SJSA1 (cell line): Measurements from ENCODE around the gene LLGL1. TPM values are rescaled to one million over a fixed set of nuclear protein-coding genes. Genes with fewer than 3 reads are reported as not detected.

Experiments
- DNase-seq, 2 experiments: peaks; one replicate each; pipeline ENCODE4 v3.0.0-alpha.2; 2015 to 2020; ENCODE audit warnings: low spot score in 2 of 2, low read depth in 1 of 2
- H3K27ac ChIP-seq: fragments of 250-450 bp; sonication (Bioruptor Pico); 2 replicates; pipeline ENCODE4 v1.5.1; 2020; ENCODE audit warnings: mild to moderate bottlenecking, moderate library complexity
- H3K27me3 ChIP-seq: fragments of 250-450 bp; sonication (Bioruptor Pico); replicated peaks from 2 replicates; pipeline ENCODE4 v1.5.1; 2020; ENCODE audit warnings: mild to moderate bottlenecking, moderate library complexity
- H3K36me3 ChIP-seq: fragments of 250-450 bp; sonication (Bioruptor Pico); 2 replicates; pipeline ENCODE4 v1.5.1; 2020; ENCODE audit warnings: mild to moderate bottlenecking
- H3K4me1 ChIP-seq: fragments of 250-450 bp; sonication (Bioruptor Pico); replicated peaks from 2 replicates; pipeline ENCODE4 v1.6.1; 2021; ENCODE audit warnings: mild to moderate bottlenecking
- H3K4me3 ChIP-seq: fragments of 250-450 bp; sonication (Bioruptor Pico); 2 replicates; pipeline ENCODE4 v1.5.1; 2020; ENCODE audit warnings: mild to moderate bottlenecking
- H3K9me3 ChIP-seq: fragments of 250-450 bp; sonication (Bioruptor Pico); replicated peaks from 2 replicates; pipeline ENCODE4 v1.5.1; 2020; ENCODE audit warnings: mild to moderate bottlenecking
- total RNA-seq: library from RNA; depleted of rRNA; stranded (reverse); fragments of >200 nt; shearing (Covaris generic); gene quantifications from 2 replicates; pipeline ENCODE4 v1.2.3, GENCODE V29; 2014

Gene LLGL1
- total RNA-seq, 1 experiment from 2014 or later: 19.3 TPM

DNA sequence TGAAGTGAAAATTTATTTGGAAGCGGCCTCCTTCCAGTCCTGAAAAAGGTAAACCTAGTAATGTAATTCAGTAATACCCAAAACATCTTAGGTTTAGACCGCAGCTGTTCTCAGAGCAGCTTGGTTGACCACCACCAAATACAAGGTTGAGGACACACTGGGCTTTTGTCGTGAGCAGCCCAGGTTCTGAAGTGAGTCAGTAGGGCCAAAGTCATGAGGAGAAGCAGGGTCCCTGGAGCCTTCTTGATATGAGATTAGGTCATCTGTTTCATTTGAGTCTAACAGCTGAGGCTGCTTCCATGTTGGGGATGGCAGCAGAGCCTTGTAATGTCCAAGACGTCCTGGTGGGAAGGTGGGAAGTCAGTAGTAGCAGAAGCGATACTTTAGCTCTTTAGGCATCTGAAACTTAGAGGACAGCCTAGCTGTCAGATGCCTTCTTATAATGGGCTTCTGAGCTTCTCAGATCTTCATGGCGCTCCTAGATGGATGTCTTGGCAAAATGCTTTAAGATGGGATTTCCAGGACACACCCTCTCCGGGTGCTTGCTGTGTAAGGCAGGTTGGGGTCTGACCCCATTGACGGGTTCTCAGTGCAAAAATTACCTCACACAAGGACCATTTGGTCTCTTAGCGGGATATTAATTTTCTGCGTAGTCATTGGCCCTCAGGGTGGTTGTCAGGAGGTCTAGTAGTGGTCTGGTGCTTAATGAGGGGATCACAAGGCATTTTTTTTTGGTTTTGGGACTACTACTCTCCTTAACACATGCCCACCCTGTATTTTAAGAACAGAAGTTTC, 39.4 kb upstream of the LLGL1 start:
- H3K27me3 ChIP-seq: no peaks in the 10 kb centered on the region
- H3K27ac ChIP-seq: no peak overlapping the region
- DNase-seq: no peak
- peak overlapping the region; percentile 19 for H3K4me3 ChIP-seq
- no peaks in the 10 kb centered on the region for H3K9me3 ChIP-seq
- peaks cover 47% of the 10 kb centered on the region for H3K4me1 ChIP-seq
- peaks cover 68% of the 10 kb centered on the region for H3K36me3 ChIP-seq

DNA sequence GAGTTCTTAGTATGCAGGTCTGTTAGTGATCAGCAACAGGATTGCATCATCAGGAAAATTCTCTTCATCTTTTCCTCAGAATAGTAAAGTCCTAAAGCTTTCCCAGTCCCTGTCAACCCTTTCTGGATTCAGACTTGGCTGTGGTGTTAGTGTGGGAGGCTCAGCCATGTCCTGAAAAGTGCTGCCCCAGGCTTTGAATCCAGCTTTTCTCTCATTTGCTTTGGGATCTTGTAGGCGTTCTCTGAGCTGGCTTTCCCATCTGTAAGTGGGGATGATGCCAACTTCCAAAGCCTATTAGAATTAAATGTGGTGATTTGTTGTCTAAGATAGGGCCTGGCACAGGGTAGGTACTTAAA, 38.8 kb upstream of the LLGL1 start:
- Histone ChIP-seq H3K27ac (no peak overlapping the region), H3K27me3 (no peaks in the 10 kb centered on the region), H3K4me3 (no peak overlapping the region), H3K4me1 (peaks cover 47% of the 10 kb centered on the region), H3K36me3 (peaks cover 70% of the 10 kb centered on the region), H3K9me3 (no peaks in the 10 kb centered on the region)
- DNase-seq: no peak

DNA sequence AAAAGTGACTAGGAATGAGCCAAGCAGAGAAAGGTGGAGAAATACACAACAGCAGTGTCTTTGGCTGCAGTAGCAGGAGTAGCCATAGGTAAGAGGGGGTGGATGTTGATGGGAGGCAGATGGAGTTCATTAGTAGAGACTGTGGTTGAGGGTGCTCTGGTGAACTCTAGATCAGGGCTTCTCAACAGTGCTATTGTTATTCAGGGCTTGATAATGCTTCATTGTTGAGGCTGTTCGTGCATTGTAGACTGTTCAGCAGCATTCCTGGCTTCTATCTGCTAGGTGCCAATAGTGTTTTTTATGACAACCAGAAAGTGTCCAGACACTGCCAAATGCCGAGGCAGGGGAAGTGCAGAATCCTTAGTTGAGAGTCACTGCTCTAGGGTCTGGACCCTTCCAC, 38.2 kb upstream of the LLGL1 start:
- Histone ChIP-seq H3K27ac (no peak overlapping the region), H3K36me3 (peaks cover 70% of the 10 kb centered on the region), H3K27me3 (no peaks in the 10 kb centered on the region), H3K4me1 (peaks cover 44% of the 10 kb centered on the region), H3K4me3 (no peak overlapping the region), H3K9me3 (no peaks in the 10 kb centered on the region)
- DNase-seq: no peak

GRCh38 chr17:18187821-18188761, 37.3 kb upstream of the LLGL1 start:
- Histone ChIP-seq H3K27me3 (no peaks in the 10 kb centered on the region), H3K36me3 (peaks cover 73% of the 10 kb centered on the region), H3K4me1 (peaks cover 39% of the 10 kb centered on the region), H3K27ac (no peak overlapping the region), H3K9me3 (no peaks in the 10 kb centered on the region), H3K4me3 (no peak overlapping the region)
- no peak for DNase-seq

DNA sequence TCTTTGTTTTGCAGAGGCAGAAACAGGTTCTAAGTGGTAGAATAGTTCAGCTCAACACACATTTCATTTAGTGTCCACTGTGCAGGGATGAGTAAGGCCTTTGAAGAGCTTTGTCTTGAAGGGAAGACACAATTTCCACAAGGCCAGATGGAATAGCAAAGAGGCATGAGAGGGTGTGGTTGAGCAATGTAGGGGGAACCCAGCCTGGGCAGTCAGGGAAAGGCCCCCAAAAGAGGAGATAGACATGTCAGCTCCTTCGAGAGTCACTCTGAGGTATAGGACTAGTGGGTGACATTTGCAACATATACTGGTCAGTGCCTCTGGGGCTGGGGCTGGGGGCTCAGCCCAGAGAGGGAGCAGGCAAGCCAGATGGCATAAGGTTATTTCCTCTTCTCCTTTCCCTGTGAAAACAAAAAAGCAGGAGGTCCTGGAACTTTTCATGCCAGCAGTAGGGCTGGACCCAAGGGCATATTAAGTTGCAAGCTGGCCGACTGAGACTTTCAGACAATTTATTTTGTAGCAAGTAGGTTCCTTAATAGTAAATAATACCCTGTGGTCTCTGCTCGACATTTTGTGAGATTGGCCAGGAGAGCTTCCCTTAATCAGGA, 34.7 kb upstream of the LLGL1 start:
- Histone ChIP-seq H3K9me3 (no peaks in the 10 kb centered on the region), H3K36me3 (peaks cover 73% of the 10 kb centered on the region), H3K4me3 (no peak overlapping the region), H3K27ac (no peak overlapping the region), H3K4me1 (peaks cover 23% of the 10 kb centered on the region), H3K27me3 (no peaks in the 10 kb centered on the region)
- DNase-seq: no peak

DNA sequence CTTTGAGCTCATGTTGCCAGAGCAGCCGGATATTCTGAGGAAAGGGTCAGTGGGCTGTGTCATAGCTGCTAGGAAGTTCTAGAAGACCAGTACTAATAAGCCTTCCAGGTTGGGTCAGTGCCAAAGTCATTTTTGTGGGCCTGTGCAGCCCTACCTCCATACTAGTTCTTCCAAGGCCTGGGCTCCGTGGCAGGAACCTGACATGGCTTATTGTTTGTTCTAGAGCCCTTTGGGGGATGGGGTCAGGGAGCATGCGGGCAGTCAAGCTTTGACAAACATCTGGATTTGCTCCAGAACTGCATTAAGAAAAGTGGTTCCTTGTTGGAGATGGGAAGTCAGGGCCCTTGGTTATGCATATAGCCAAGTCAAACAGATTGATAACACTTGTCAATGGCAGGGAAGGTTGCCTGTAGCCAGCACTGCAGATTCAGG, 34.2 kb upstream of the LLGL1 start:
- H3K27me3 ChIP-seq: no peaks in the 10 kb centered on the region
- H3K27ac ChIP-seq: no peak overlapping the region
- peaks cover 73% of the 10 kb centered on the region for H3K36me3 ChIP-seq
- H3K4me3 ChIP-seq: no peak overlapping the region
- no peaks in the 10 kb centered on the region for H3K9me3 ChIP-seq
- no peak for DNase-seq
- H3K4me1 ChIP-seq: peaks cover 18% of the 10 kb centered on the region

DNA sequence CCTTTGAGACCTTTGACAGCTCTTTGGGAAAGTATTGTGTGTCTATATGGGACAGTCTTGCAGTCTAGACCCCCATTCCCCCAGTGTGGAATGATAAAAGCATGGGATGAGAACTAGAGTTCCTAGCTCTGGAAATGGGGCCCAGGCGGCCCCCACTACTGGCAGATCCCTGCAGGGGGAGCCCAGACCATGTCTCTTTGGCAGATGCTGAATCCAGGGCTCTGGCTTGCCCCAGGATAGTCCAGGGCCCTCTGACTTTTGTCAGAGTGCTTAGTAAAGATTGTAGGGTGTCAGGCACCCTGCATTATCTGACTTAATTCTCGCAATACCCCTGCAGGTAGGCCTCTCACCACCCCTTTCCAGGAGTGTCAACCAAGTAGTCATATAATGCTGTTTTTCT, 33.5 kb upstream of the LLGL1 start:
- H3K9me3 ChIP-seq: no peaks in the 10 kb centered on the region

DNA sequence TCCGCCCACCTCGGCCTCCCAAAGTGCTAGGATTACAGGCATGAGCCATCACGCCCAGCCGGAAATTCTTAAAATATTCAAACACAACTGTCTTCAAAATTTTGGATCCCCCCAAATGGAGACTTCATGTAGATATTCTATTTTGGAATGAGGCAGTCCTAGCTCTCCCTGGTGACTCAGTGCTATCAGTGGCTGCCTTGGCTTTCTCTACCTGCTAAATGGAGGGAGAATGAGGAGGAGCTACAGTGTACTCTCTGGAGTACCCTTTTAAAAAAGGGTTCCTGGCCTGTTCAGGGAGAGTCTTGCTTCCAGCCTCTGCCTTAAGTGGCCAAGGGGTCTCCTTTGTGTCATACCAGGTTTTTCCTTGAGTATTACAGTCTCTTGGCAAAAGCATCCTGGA, 31.0 kb upstream of the LLGL1 start:
- no peaks in the 10 kb centered on the region for H3K9me3 ChIP-seq
- H3K4me3 ChIP-seq: no peak overlapping the region
- no peaks in the 10 kb centered on the region for H3K4me1 ChIP-seq
- peaks cover 73% of the 10 kb centered on the region for H3K36me3 ChIP-seq
- no peak overlapping the region for H3K27ac ChIP-seq
- DNase-seq: no peak
- H3K27me3 ChIP-seq: no peaks in the 10 kb centered on the region

More for the DNA sequence above, 33.5 kb upstream of the LLGL1 start:
- no peak overlapping the region for H3K4me3 ChIP-seq
- H3K36me3 ChIP-seq: peaks cover 73% of the 10 kb centered on the region
- H3K27ac ChIP-seq: no peak overlapping the region
- DNase-seq: no peak
- H3K4me1 ChIP-seq: peaks cover 11% of the 10 kb centered on the region
- no peaks in the 10 kb centered on the region for H3K27me3 ChIP-seq

DNA sequence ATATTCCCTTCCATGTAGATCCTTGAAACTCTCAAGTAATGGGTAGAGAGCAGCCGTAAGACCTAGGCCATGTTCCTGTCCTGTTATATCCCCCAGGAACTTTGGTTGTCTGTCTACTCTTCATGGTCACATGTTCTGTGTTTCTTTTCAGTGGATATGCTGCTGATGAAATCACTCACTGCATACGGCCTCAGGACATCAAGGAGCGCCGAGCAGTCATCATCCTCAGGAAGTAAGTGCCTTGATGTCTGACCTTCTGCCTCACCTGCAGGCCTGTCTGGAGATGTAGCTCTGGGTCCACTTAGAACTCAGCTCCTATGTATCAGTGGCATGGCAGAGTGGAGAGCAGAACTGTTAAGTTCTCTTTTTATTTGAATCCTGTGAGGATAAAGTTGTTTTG, 30.6 kb upstream of the LLGL1 start:
- Histone ChIP-seq H3K4me3 (no peak overlapping the region), H3K36me3 (peaks cover 73% of the 10 kb centered on the region), H3K27ac (no peak overlapping the region), H3K4me1 (no peaks in the 10 kb centered on the region), H3K27me3 (no peaks in the 10 kb centered on the region), H3K9me3 (no peaks in the 10 kb centered on the region)
- DNase-seq: no peak

- Histone ChIP-seq H3K4me1 (no peaks in the 10 kb centered on the region), H3K27me3 (no peaks in the 10 kb centered on the region), H3K9me3 (no peaks in the 10 kb centered on the region), H3K4me3 (no peak overlapping the region), H3K27ac (no peak overlapping the region), H3K36me3 (peaks cover 71% of the 10 kb centered on the region)
- DNase-seq: no peak
Measured at GRCh38 chr17:18195246-18195645, 30.2 kb upstream of the LLGL1 start.

DNA sequence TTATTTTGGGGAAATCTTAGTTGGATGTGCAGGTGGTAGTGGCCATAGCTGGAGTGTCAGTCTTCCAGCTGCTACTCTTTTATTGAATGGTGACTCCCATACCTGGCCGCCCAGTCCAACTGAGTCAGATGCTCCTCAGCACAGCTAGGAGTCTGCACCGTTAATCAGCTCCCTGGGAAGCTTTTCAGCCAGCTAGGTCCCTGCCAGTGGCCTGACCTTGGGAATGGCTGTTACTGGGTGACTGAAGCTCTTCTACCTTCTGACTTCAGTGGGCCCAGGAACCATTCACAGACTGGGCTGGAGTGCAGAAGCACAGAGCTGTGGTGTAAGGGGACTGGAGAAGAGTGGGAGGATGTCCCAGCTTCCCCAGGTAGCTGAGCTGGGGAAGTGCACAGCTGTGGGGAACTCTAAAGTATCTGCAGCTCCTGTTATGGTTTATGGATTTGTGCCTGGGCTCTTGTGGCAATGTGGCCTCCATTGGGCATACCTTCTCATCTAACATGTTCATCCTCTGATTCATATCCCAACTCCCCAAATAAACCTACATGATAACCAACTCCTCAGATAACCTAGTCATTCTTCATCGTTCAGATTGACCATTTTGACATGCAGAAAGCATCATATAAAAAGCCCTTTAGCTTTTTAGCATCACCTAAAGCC, 27.8 kb upstream of the LLGL1 start:
- no peaks in the 10 kb centered on the region for H3K4me1 ChIP-seq
- H3K9me3 ChIP-seq: no peaks in the 10 kb centered on the region
- no peak overlapping the region for H3K27ac ChIP-seq
- no peak for DNase-seq
- no peaks in the 10 kb centered on the region for H3K27me3 ChIP-seq
- peaks cover 76% of the 10 kb centered on the region for H3K36me3 ChIP-seq
- H3K4me3 ChIP-seq: no peak overlapping the region

GRCh38 chr17:18198530-18198929, 26.9 kb upstream of the LLGL1 start:
- H3K9me3 ChIP-seq: no peaks in the 10 kb centered on the region
- H3K4me1 ChIP-seq: no peaks in the 10 kb centered on the region
- H3K27ac ChIP-seq: no peak overlapping the region
- no peak for DNase-seq
- H3K36me3 ChIP-seq: peaks cover 76% of the 10 kb centered on the region
- no peak overlapping the region for H3K4me3 ChIP-seq
- H3K27me3 ChIP-seq: no peaks in the 10 kb centered on the region

GRCh38 chr17:18201108-18201507, 24.3 kb upstream of the LLGL1 start:
- DNase-seq: no peak
- Histone ChIP-seq H3K4me3 (no peak overlapping the region), H3K36me3 (peaks cover 67% of the 10 kb centered on the region), H3K9me3 (no peaks in the 10 kb centered on the region), H3K27me3 (no peaks in the 10 kb centered on the region), H3K27ac (no peak overlapping the region), H3K4me1 (no peaks in the 10 kb centered on the region)
